MCF 10A (cell line): ENCODE measurements around the gene DLG2. TPM values are rescaled to one million over a fixed set of nuclear protein-coding genes. Genes with fewer than 3 reads are reported as not detected.

Experiments
- BruUV-seq: library from RNA; stranded (reverse); fragments of 400-500 nt; replicated peaks from 2 replicates; lab custom pipeline; 2021; lab: Mats Ljungman, UMichigan
- CTCF ChIA-PET: fragments of 300-600 bp; sonication (Branson Sonifier 250); formaldehyde crosslinking; extraction: SDS; loops from one replicate; lab custom pipeline; 2021; ENCODE audit warnings: antibody characterized with exemption, inconsistent platforms; lab: Yijun Ruan, JAX
- POLR2A ChIA-PET: fragments of 300-600, 350-650 bp; sonication (Branson Sonifier 250); formaldehyde crosslinking; extraction: SDS; loops from one replicate; lab custom pipeline; 2020; ENCODE audit warnings: antibody characterized with exemption, inconsistent platforms; lab: Yijun Ruan, JAX
- DNase-seq: peaks from one replicate; pipeline ENCODE4 v3.0.0-alpha.2; 2018; ENCODE audit not compliant: unreplicated experiment
- H3K27ac Mint-ChIP-seq: one replicate; pipeline ENCODE4 v1.8.0; 2022; ENCODE audit warnings: mild to moderate bottlenecking, low read depth, mixed read lengths; ENCODE audit not compliant: unreplicated experiment
- H3K27me3 Mint-ChIP-seq: one replicate; pipeline ENCODE4 v1.8.0; 2022; ENCODE audit warnings: mixed read lengths; ENCODE audit not compliant: insufficient read depth, unreplicated experiment
- H3K36me3 Mint-ChIP-seq: one replicate; pipeline ENCODE4 v1.8.0; 2022; ENCODE audit warnings: mild to moderate bottlenecking, moderate library complexity, mixed read lengths; ENCODE audit not compliant: insufficient read depth, unreplicated experiment
- H3K4me1 Mint-ChIP-seq: one replicate; pipeline ENCODE4 v1.8.0; 2022; ENCODE audit warnings: mixed read lengths; ENCODE audit not compliant: insufficient read depth, unreplicated experiment
- H3K4me3 Mint-ChIP-seq: one replicate; pipeline ENCODE4 v1.8.0; 2022; ENCODE audit warnings: mild to moderate bottlenecking, moderate library complexity, mixed read lengths; ENCODE audit not compliant: unreplicated experiment
- H3K9me3 Mint-ChIP-seq: one replicate; pipeline ENCODE4 v1.8.0; 2022; ENCODE audit warnings: mixed read lengths; ENCODE audit not compliant: unreplicated experiment
- intact Hi-C: fragments of 100-400 bp; cut with micrococcal nuclease; formaldehyde crosslinking; loops from 2 replicates; pipeline ENCODE4 v1.14.1; 2022
- total RNA-seq: library from RNA; stranded (reverse); gene quantifications from 2 replicates; pipeline ENCODE4 v1.2.3, GENCODE V29; 2022
- TF ChIP-seq, protein P1 (sequence below): fragments of 200-600 bp; IDR thresholded peaks from one replicate; pipeline ENCODE4 v1.8.0; 2022; ENCODE audit warnings: antibody characterized with exemption, mild to moderate bottlenecking; ENCODE audit not compliant: unreplicated experiment

DLG2 gene
- total RNA-seq, 1 experiment from 2014 or later, result 0.26 TPM

DNA sequence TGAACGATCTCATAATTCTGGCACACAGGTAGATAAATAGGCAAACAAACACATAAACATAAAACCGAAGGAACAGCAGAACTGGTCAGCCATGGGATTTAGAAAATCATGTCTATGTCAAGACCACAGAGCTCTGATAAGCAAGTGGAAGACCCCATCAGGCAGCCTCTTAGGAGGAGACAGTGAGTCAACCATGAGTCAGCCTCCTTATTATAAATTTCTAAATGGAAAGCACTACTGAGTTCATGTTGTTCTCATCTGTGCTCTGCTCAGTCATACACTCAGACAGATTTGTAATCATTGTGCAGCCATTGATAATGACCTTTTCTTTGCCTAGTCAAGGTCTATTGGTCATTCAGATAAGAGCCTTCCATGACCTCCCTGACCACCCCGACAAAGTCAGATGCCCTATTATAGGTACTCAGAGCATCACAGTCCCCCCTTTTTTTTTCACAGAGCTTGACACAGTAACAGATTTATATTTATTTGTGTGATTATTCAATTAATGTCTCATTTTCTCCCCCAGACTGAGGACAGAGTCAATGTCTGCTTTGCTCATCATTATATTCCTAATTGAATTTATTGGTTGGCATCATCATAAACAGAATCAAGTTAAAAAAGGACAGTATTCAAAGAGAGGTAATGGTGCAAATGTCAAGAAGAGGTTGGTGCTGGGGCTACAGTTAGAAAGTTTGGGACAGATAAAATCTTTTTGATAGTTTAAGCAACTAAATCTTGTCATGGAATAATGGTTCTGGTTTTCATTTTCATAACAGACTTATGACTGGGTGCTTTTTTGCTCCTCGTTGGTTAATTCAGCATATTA, 1761.3 kb downstream of the DLG2 start:
- H3K9me3 Mint-ChIP-seq, result no peaks in the 10 kb centered on the region

DNA sequence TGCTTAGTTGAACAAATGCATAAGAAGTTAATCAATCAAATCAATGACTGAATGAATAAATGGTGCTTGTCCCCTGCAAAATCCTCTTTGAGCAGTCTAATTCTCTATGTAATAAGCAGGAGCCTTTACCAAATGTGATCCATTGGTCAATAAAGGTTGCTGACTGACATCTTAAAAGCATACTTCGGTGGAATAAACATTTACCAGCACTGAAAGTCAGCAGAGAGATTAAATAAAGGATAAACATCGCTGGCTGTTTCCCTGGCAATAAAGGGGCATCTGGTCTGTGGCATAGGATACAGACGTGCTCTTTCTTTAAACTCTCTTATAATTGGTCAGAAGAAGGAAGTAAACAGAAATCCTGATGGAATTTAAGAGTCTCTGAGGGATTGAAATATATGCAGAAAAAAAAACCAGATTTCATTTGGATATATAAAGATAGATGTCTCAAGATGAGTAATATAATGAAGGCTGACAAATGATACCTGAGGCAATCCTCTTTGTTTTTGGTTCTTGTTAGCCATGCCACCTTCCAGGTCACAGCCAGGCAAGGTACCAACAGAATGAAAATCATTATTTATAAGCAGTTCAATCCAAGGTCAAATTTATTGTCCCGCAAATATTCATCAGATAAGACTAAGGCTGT, 1762.6 kb downstream of the DLG2 start:
- TF ChIP-seq, protein P1, sequence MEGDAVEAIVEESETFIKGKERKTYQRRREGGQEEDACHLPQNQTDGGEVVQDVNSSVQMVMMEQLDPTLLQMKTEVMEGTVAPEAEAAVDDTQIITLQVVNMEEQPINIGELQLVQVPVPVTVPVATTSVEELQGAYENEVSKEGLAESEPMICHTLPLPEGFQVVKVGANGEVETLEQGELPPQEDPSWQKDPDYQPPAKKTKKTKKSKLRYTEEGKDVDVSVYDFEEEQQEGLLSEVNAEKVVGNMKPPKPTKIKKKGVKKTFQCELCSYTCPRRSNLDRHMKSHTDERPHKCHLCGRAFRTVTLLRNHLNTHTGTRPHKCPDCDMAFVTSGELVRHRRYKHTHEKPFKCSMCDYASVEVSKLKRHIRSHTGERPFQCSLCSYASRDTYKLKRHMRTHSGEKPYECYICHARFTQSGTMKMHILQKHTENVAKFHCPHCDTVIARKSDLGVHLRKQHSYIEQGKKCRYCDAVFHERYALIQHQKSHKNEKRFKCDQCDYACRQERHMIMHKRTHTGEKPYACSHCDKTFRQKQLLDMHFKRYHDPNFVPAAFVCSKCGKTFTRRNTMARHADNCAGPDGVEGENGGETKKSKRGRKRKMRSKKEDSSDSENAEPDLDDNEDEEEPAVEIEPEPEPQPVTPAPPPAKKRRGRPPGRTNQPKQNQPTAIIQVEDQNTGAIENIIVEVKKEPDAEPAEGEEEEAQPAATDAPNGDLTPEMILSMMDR, result no peak
- intact Hi-C loops, result no loop called here
- ChIA-PET CTCF (no interaction called here), POLR2A (no interaction called here)
- H3K4me1 Mint-ChIP-seq, result no peaks in the 10 kb centered on the region
- BruUV-seq, result no TSS peak
- H3K36me3 Mint-ChIP-seq, result no peaks in the 10 kb centered on the region
- no peaks in the 10 kb centered on the region for H3K9me3 Mint-ChIP-seq
- no peak for DNase-seq
- H3K4me3 Mint-ChIP-seq, result no peak overlapping the region
- H3K27ac Mint-ChIP-seq, result no peak overlapping the region
- no peaks in the 10 kb centered on the region for H3K27me3 Mint-ChIP-seq

More for the DNA sequence above, 1761.3 kb downstream of the DLG2 start:
- no TSS peak for BruUV-seq
- TF ChIP-seq, protein P1, result no peak
- no peak overlapping the region for H3K4me3 Mint-ChIP-seq
- CTCF ChIA-PET, result interaction anchor here (0.6 kb wide), 1 partner anchor 26 kb away, joined by 3 read pairs; no protein-coding TSS in a partner anchor
- H3K36me3 Mint-ChIP-seq, result no peaks in the 10 kb centered on the region
- no peaks in the 10 kb centered on the region for H3K27me3 Mint-ChIP-seq
- DNase-seq, result no peak
- H3K27ac Mint-ChIP-seq, result no peak overlapping the region
- POLR2A ChIA-PET, result no interaction called here
- no peaks in the 10 kb centered on the region for H3K4me1 Mint-ChIP-seq
- intact Hi-C loops, result no loop called here

GRCh38 chr11:83863272-83863671, 1763.9 kb downstream of the DLG2 start:
- no TSS peak for BruUV-seq
- ChIA-PET POLR2A (no interaction called here), CTCF (interaction anchor here (0.7 kb wide), 1 partner anchor 32 kb away, joined by 3 read pairs; no protein-coding TSS in a partner anchor)
- Mint-ChIP-seq H3K27ac (no peak overlapping the region), H3K36me3 (no peaks in the 10 kb centered on the region), H3K4me3 (no peak overlapping the region), H3K27me3 (no peaks in the 10 kb centered on the region), H3K9me3 (no peaks in the 10 kb centered on the region), H3K4me1 (no peaks in the 10 kb centered on the region)
- intact Hi-C loops, result no loop called here
- TF ChIP-seq, protein P1, result no peak
- no peak for DNase-seq

- no peaks in the 10 kb centered on the region for H3K27me3 Mint-ChIP-seq
- H3K9me3 Mint-ChIP-seq, result no peaks in the 10 kb centered on the region
- intact Hi-C loops, result no loop called here
- no peak overlapping the region for H3K27ac Mint-ChIP-seq
- H3K36me3 Mint-ChIP-seq, result no peaks in the 10 kb centered on the region
- no peaks in the 10 kb centered on the region for H3K4me1 Mint-ChIP-seq
- no peak for DNase-seq
- no peak overlapping the region for H3K4me3 Mint-ChIP-seq
- no TSS peak for BruUV-seq
- CTCF ChIA-PET, result no interaction called here
- POLR2A ChIA-PET, result no interaction called here
- TF ChIP-seq, protein P1, result no peak
Measured at GRCh38 chr11:83862691-83863090, 1764.5 kb downstream of the DLG2 start.
